ENCODE measurements around the gene TRIP13. TPM values are rescaled to one million over a fixed set of nuclear protein-coding genes. Genes with fewer than 3 reads are reported as not detected.
A peak's percentile ranks its signal among the peaks of the same experiment; 100 is the strongest.

Gene TRIP13
- total and polyA plus RNA-seq, 9 of the 15 experiments (the other 6 are each of a cell fraction or from before 2014, with no cell fraction given), result 24.1 to 116 (median 53.2) TPM

DNA sequence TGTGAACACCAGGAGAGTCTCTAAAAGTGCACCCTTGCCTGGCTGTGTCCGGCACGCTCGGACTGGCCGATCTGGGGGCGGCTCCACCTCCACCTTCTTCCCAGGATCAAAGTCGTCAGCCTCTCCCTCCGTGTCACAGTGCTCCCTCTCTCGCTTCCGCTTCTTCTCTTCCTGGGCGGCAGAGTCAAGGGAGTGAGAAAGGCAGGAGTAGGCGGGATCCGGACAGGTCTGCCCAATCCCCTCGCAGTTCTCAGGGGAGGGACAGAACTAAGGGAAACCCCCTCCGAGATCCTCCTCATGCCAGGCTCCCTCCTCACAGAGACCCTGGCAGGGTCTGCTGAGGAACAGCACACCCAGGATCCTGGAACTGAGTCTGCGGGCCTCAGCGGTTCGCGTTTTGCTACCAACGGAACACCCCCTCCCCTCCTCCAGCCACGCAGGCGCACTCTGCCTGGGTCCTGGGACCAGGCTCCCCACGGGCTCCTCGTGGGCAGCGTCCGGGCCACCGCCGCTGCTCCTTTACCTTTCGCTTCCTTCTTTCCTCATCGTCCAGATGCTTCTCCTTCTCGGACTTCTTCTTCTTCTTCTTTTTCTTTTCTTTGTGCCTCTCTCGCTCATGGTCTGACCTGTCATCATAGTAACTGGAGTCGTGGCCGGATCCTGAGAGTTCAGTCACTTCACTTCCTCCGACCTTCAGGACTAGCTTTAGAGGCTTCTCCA, 1.4 kb upstream of the TRIP13 start (continued):
- TF ChIP-seq, protein P1, sequence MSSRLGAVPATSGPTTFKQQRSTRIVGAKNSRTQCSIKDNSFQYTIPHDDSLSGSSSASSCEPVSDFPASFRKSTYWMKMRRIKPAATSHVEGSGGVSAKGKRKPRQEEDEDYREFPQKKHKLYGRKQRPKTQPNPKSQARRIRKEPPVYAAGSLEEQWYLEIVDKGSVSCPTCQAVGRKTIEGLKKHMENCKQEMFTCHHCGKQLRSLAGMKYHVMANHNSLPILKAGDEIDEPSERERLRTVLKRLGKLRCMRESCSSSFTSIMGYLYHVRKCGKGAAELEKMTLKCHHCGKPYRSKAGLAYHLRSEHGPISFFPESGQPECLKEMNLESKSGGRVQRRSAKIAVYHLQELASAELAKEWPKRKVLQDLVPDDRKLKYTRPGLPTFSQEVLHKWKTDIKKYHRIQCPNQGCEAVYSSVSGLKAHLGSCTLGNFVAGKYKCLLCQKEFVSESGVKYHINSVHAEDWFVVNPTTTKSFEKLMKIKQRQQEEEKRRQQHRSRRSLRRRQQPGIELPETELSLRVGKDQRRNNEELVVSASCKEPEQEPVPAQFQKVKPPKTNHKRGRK (tag; IDR thresholded peaks at IDR 0.05), result no peak
- TF ChIP-seq, protein P2, sequence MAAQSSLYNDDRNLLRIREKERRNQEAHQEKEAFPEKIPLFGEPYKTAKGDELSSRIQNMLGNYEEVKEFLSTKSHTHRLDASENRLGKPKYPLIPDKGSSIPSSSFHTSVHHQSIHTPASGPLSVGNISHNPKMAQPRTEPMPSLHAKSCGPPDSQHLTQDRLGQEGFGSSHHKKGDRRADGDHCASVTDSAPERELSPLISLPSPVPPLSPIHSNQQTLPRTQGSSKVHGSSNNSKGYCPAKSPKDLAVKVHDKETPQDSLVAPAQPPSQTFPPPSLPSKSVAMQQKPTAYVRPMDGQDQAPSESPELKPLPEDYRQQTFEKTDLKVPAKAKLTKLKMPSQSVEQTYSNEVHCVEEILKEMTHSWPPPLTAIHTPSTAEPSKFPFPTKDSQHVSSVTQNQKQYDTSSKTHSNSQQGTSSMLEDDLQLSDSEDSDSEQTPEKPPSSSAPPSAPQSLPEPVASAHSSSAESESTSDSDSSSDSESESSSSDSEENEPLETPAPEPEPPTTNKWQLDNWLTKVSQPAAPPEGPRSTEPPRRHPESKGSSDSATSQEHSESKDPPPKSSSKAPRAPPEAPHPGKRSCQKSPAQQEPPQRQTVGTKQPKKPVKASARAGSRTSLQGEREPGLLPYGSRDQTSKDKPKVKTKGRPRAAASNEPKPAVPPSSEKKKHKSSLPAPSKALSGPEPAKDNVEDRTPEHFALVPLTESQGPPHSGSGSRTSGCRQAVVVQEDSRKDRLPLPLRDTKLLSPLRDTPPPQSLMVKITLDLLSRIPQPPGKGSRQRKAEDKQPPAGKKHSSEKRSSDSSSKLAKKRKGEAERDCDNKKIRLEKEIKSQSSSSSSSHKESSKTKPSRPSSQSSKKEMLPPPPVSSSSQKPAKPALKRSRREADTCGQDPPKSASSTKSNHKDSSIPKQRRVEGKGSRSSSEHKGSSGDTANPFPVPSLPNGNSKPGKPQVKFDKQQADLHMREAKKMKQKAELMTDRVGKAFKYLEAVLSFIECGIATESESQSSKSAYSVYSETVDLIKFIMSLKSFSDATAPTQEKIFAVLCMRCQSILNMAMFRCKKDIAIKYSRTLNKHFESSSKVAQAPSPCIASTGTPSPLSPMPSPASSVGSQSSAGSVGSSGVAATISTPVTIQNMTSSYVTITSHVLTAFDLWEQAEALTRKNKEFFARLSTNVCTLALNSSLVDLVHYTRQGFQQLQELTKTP (IDR thresholded peaks at IDR 0.05; ENCODE audit: low read depth in 1 of 2, partially characterized antibody in 2 of 2), result no peak
- peak; percentile 48 for TF ChIP-seq TBP (optimal IDR thresholded peaks at IDR 0.05; ENCODE audit: low read depth, low read length)
- TF ChIP-seq PTRF (tag; IDR thresholded peaks at IDR 0.05), result no peak
- TF ChIP-seq, protein P3, sequence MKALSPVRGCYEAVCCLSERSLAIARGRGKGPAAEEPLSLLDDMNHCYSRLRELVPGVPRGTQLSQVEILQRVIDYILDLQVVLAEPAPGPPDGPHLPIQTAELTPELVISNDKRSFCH (CRISPR knock-in tag; IDR thresholded peaks at IDR 0.05), result no peak
- TF ChIP-seq, protein P3 (tag; IDR thresholded peaks at IDR 0.05), result no peak
- TF ChIP-seq POLR2AphosphoS5 (IDR thresholded peaks at IDR 0.05; ENCODE audit: control insufficient read depth, insufficient read depth, low read depth, low read length), result peak; percentile 50; the same call in 1 of the 2 replicates
- no peak for TF ChIP-seq ZNF766 (CRISPR knock-in tag; conservative IDR thresholded peaks at IDR 0.05)
- TF ChIP-seq, protein P4, sequence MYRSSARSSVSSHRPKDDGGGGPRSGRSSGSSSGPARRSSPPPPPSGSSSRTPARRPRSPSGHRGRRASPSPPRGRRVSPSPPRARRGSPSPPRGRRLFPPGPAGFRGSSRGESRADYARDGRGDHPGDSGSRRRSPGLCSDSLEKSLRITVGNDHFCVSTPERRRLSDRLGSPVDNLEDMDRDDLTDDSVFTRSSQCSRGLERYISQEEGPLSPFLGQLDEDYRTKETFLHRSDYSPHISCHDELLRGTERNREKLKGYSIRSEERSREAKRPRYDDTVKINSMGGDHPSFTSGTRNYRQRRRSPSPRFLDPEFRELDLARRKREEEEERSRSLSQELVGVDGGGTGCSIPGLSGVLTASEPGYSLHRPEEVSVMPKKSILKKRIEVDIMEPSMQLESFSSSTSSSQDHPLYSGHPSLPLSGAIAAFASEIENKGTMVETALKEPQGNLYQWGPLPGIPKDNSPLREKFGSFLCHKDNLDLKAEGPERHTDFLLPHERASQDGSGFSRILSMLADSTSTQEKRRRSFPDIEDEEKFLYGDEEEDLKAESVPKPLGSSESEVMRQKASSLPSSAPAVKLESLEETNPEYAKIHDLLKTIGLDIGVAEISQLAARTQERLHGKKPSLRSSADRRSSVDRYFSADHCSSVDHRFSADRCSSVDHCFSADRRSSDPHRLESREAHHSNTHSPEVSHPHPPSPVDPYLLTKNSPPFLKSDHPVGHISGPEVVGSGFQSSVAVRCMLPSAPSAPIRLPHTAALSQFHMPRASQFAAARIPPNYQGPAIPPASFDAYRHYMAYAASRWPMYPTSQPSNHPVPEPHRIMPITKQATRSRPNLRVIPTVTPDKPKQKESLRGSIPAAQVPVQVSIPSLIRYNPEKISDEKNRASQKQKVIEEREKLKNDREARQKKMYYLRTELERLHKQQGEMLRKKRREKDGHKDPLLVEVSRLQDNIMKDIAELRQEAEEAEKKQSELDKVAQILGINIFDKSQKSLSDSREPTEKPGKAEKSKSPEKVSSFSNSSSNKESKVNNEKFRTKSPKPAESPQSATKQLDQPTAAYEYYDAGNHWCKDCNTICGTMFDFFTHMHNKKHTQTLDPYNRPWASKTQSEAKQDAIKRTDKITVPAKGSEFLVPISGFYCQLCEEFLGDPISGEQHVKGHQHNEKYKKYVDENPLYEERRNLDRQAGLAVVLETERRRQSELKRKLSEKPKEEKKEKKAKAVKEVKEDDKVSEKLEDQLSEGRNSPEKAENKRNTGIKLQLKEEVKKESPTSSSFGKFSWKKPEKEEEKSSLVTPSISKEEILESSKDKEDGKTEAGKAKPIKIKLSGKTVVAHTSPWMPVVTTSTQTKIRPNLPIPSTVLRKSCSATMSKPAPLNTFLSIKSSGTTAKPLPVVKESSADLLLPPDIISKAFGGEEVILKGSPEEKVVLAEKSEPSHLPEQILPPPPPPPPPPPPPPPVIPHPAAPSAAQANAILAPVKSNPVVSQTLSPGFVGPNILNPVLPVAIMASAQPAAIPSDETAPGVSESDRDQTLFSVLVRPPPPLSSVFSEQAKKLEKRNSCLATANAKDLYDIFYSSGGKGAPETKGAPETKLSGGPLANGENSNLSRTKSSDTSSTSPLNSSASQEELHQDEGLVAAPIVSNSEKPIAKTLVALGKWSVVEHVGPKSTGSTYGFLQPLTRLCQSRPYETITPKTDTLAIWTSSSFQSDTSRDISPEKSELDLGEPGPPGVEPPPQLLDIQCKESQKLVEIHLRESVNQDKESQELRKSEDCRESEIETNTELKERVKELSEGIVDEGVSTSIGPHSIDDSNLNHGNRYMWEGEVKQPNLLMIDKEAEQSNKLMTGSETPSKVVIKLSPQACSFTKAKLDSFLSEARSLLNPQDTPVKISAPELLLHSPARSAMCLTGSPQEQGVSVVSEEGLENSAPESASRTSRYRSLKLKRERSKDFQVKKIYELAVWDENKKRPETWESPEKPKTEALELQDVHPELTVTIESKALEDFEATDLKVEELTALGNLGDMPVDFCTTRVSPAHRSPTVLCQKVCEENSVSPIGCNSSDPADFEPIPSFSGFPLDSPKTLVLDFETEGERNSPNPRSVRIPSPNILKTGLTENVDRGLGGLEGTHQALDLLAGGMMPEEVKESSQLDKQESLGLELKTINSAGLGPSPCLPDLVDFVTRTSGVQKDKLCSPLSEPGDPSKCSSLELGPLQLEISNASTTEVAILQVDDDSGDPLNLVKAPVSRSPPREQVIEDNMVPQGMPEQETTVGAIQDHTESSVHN (IDR thresholded peaks at IDR 0.05; ENCODE audit: borderline replicate concordance in 1 of 2, low read depth in 1 of 2), result no peak
- no peak for TF ChIP-seq ZNF184 (CRISPR knock-in tag; IDR thresholded peaks at IDR 0.05)

Data from K562 (cell line).